ENCODE data around the gene HIF3A.

Gene HIF3A

GRCh38 chr19:46390121-46390858 is 93.4 kb downstream of the HIF3A start:
- no peak for TF ChIP-seq CTCF (IDR thresholded peaks at IDR 0.05)

- TF ChIP-seq CTCF (IDR thresholded peaks at IDR 0.05) = no peak
Measured at GRCh38 chr19:46390866-46391265, 94.0 kb downstream of the HIF3A start.

GRCh38 chr19:46391296-46392251 is 94.7 kb downstream of the HIF3A start:
- no peak for TF ChIP-seq CTCF (IDR thresholded peaks at IDR 0.05)

GRCh38 chr19:46392252-46392801 is 95.5 kb downstream of the HIF3A start:
- TF ChIP-seq CTCF (IDR thresholded peaks at IDR 0.05) = no peak

GRCh38 chr19:46392837-46393236 is 96.0 kb downstream of the HIF3A start:
- TF ChIP-seq CTCF (IDR thresholded peaks at IDR 0.05) = no peak

Measured in LNCAP (cell line).